HFF-Myc (cell line): ENCODE data around the gene SAG.

ENCODE experiments used
- DNase-seq: peaks from one replicate; pipeline ENCODE4 v3.0.0-alpha.2; 2011; ENCODE audit warnings: low read depth; ENCODE audit errors: extremely low read depth
- H3K4me3 ChIP-seq: replicated peaks from 2 replicates; pipeline ENCODE4 v1.5.1; 2011; ENCODE audit warnings: low read depth, mild to moderate bottlenecking, control low read depth, low read length
- CTCF ChIP-seq: IDR thresholded peaks from 2 replicates; pipeline ENCODE4 v1.5.1; 2012; ENCODE audit warnings: mild to moderate bottlenecking, low read depth, low read length, control low read depth; ENCODE audit errors: missing control alignments

Gene SAG

GRCh38 chr2:233341296-233341695 lies 33.7 kb downstream of the SAG start:
- no peak overlapping the region for H3K4me3 ChIP-seq
- no peak for TF ChIP-seq CTCF
- no peak for DNase-seq

GRCh38 chr2:233342301-233342700 lies 34.7 kb downstream of the SAG start:
- TF ChIP-seq CTCF: no peak
- H3K4me3 ChIP-seq: no peak overlapping the region
- DNase-seq: no peak

DNA sequence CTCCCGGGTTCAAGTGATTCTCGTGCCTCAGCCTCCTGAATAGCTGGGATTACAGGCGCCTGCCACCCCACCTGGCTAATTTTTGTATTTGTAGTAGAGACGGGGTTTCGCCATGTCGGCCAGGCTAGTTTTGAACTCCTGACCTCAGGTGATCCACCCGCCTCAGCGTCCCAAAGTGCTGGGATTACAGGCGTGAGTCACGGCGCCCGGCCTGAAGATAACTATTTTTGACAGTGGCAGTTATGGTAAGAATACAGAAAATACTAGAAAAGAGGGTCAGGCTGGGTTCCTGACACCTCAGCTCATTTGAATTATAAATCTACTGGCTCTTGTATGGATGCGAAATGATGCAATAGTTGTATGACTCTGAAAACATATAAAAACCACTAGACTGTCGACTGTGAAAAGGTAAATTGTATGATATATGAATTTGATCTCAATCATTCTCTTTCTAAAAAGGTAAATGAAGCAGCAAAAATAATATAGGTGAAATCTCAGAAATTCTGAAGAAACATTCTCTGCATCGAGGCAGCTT lies 35.6 kb downstream of the SAG start:
- no peak for TF ChIP-seq CTCF
- no peak overlapping the region for H3K4me3 ChIP-seq
- no peak for DNase-seq

- DNase-seq: no peak
These were observed 38.8 kb downstream of the SAG start for GRCh38 chr2:233346376-233346775.

DNA sequence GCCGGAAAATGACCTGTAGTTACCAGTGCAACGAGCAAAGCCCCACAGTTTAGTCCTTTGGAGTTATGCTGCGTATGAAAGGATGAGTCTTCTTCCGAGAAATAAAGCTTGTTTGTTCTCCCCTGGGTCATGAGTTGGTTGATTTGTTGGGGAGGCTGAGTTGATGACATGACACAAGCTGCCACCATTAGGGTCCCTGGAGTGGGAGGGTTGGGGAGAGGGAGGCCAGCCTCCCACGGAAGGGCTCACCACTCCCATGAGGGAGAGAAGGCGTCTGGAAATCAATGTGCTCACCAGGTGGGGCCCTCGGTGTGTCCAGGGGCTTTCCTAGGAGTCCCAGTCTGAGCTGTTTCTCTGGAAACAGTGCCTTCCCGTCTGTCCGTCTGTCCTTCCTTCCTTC lies 39.3 kb downstream of the SAG start:
- no peak for TF ChIP-seq CTCF
- no peak overlapping the region for H3K4me3 ChIP-seq
- no peak for DNase-seq

More at GRCh38 chr2:233346376-233346775, 38.8 kb downstream of the SAG start:
- no peak for TF ChIP-seq CTCF
- H3K4me3 ChIP-seq: no peak overlapping the region

GRCh38 chr2:233349005-233349998 lies 41.7 kb downstream of the SAG start:
- TF ChIP-seq CTCF: no peak
- H3K4me3 ChIP-seq: no peak overlapping the region
- DNase-seq: peak; percentile 17

GRCh38 chr2:233350708-233351107 lies 43.1 kb downstream of the SAG start:
- TF ChIP-seq CTCF: no peak
- H3K4me3 ChIP-seq: no peak overlapping the region
- peak; percentile 74 for DNase-seq
